Epithelial cell of esophagus (primary cell): Measurements from ENCODE around the gene PCTP.

Experiments used
- DNase-seq: peaks from one replicate; pipeline ENCODE4 v3.0.0; 2010; ENCODE audit warnings: low read depth
- H3K4me3 ChIP-seq: 2 replicates; pipeline ENCODE4 v1.5.1; 2011; ENCODE audit warnings: mild to moderate bottlenecking, low read length, control low read depth
- CTCF ChIP-seq: IDR thresholded peaks from 2 replicates; pipeline ENCODE4 v1.5.1; 2011; ENCODE audit warnings: low read depth, mild to moderate bottlenecking, low read length, control low read depth, inconsistent platforms; ENCODE audit not compliant: insufficient read depth; ENCODE audit errors: missing control alignments

The PCTP gene

DNA sequence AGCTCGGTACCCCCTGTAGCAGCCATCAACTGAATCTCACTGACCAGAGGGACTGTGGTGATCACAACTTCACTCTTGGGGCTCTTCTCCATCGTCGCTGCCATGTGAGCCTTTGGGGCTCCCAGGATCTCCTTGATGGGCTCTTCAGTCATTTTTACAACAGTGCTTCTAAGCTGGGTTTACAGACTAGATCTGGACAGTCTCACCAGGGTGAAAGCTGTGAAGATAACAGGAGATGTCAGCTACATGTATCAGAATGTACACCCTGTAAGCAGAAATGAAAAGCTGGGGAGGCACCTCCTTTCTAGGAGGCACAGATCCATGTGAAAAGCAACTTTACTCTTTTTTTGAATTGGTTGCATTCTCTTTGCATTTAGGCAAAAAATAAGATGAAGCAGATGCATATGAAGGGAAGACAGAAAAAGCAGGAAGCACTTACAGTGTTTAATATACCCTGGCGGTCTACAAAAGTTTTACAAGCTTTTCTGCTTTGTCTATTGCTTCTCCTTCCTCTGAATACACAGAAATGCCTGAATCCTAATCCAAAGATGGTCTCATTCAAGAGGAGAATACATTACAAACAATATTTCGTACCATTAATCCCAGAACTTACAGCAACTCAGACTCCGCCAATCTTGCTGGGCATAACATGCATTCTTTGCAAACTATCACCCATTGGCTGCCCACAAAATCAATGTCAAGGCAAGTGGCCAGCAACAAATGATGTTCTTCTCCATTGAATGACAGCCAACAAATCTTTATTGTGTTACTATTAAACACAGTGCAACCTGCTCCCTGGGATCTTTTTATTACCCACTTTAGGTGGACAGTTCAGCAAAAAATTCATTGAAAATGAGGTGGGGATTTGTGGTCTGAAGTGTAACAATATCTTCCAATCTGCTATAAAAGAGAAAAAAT lies 29.7 kb upstream of the PCTP start:
- no peak overlapping the region for H3K4me3 ChIP-seq
- no peak for TF ChIP-seq CTCF
- DNase-seq, result no peak

DNA sequence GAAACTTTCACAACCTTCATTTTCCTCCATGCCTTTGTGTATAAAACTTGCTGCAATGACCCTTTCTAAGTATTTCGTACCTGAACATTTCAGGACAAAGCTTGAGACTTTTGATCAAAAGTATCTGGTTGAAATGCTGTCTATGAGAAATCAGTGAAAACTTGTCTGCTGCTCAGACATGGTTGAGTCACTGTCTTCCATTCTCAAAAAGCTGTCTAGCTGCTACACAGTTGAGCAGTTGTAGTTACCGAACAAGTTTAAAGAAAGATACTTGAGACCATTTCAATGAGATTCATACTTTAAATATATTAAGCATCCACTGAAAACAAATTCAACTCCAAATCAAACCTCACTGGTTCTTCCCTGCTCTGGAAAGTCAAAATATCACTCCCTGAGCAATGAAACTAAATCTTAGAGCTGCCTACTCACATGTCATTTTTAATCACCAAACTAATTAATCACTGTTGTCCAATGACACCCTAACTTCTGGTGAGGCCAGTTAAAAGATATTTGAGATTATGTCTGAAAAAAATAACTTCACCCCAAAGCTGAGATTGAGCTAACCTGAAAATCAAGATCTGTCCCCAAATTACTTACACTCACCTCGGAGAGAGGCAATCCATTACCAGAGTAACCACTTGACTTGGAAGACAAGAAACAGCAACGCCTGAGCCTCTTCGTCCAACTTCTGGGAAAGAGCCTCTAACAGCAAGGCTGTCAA lies 28.7 kb upstream of the PCTP start:
- TF ChIP-seq CTCF, result no peak
- peak; percentile 63 for DNase-seq
- no peak overlapping the region for H3K4me3 ChIP-seq

- H3K4me3 ChIP-seq, result no peak within 1 kb of the TSS
- DNase-seq, result no peak
Observed at GRCh38 chr17:55722742-55723487, 27.9 kb upstream of the PCTP start, which contains the start of gene TMEM100. TMEM100 (minus strand) TSS chr17:55722864; CDS start chr17:55721070, 1,794 bp downstream.

DNA sequence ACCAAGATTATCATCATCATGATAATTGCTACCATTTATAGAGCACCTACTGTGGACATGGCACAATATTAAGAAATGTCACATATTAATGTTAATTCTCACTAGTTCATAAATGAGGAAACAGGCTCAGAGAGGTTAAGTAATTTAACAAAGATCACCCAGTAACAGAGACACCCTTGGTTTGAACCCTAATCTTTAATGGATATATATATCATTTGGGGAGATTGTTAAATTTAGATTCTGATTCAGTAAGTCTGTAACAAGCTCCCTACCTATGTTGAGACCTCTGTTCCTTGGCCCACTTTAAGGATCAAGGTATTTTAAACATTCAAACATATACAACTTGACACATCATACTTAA lies 27.4 kb upstream of the PCTP start:
- H3K4me3 ChIP-seq, result no peak overlapping the region
- DNase-seq, result no peak
- no peak for TF ChIP-seq CTCF

More at GRCh38 chr17:55722742-55723487, 27.9 kb upstream of the PCTP start, which contains the start of gene TMEM100:
- TF ChIP-seq CTCF, result no peak

- DNase-seq, result peak; percentile 82
- TF ChIP-seq CTCF, result no peak
- no peak overlapping the region for H3K4me3 ChIP-seq
Observed at GRCh38 chr17:55726440-55726839, 24.4 kb upstream of the PCTP start.

GRCh38 chr17:55727275-55727674 lies 23.6 kb upstream of the PCTP start:
- no peak for TF ChIP-seq CTCF
- no peak for DNase-seq
- no peak overlapping the region for H3K4me3 ChIP-seq
